ENCODE data around the gene CEACAM20.
"Not testable (repeated sequence)": the region's sequence is repeated elsewhere in the genome, so short reads cannot be mapped to it uniquely, and the experiment has no call there.

CEACAM20 gene

DNA sequence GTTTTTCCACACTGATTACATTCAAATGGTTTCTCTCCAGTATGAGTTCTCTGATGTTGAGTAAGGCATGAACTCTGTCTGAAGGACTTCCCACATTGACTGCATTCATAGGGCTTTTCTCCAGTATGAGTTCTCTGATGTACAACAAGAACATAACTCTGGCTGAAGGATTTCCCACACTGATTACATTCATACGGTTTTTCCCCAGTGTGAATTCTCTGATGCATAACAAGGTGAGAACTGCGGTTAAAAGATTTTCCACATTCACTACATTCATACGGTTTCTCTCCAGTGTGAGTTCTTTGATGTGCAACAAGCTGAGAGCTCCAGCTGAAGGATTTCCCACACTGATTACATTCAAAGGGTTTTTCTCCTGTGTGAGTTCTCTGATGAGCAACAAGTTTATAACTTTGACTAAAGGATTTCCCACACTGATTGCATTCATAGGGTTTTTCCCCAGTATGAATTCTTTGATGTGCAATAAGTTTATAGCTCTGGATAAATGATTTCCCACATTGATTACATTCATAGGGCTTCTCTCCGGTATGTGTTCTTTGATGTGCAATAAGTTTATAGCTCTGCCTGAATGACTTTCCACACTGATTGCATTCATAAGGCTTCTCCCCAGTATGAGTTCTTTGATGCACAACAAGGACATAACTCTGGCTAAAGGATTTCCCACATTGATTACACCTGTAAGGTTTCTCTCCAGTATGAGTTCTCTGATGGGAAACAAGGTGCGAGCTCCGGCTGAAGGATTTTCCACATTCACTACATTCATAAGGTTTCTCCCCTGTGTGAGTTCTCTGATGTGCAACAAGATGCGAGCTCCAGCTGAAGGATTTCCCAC lies 52.7 kb downstream of the CEACAM20 start:
- no peak for DNase-seq (ENCODE audit: low read depth)

DNA sequence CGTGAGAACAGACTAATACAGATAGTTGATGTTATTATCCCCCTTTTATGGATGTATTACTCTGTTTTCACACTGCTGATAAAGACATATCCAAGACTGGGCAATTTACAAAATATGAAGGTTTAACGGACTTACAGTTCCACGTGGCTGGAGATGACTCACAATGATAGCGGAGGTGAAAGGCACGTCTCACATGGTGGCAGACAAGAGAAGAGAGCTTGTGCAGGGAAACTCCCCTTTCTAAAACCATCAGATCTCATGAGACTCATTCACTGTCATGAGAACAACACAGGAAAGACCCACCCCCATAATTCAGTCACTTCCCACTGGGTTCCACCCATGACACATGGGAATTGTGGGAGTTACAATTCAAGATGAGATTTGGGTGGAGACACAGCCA lies 60.7 kb downstream of the CEACAM20 start:
- DNase-seq (ENCODE audit: low read depth), result not testable (repeated sequence)

DNA sequence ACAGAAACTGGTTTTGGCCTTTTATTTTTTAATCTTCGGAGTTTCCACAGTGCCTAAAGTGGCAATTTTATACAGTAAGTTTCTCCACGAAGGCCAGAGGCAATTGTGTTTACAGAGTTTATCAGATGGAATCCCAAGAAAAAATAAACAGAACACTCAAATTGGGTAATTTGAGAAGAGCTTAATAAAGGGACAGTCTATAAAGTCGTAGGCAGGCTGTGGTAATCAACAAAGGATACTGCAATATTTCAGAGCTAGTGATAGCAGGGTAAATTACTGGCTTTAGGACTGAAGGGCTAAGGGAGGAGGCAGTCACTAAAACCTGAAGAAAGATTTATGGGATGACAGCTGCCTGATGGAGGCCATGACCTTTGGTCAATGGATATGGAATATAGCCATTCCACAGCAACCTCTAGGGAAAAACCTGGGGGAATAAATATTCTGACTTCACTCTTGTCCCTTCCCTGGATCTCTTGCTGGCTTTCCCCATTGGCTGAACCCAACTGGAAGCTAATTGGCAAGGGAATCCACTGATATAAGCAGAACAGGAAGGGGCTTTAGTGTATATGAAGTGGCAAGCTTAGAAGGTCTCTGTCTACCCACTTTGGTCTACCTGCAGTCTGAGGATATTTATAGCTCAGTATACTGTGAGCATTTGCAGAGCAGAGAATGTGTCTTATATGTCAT lies 66.7 kb downstream of the CEACAM20 start:
- not testable (repeated sequence) for DNase-seq (ENCODE audit: low read depth)
